Glutamatergic neuron (in vitro differentiated cells): ENCODE data around the gene ODF2L. TPM values are rescaled to one million over a fixed set of nuclear protein-coding genes. Genes with fewer than 3 reads are reported as not detected.

Source experiments
- DNase-seq: peaks from one replicate; pipeline ENCODE4 v3.0.0; 2022
- H3K27ac Mint-ChIP-seq: one replicate; pipeline ENCODE4 v1.8.0; 2020; ENCODE audit warnings: mild to moderate bottlenecking, mixed read lengths, inconsistent platforms; ENCODE audit not compliant: unreplicated experiment
- H3K27me3 Mint-ChIP-seq: one replicate; pipeline ENCODE4 v1.8.0; 2020; ENCODE audit warnings: mild to moderate bottlenecking, moderate library complexity, mixed read lengths, inconsistent platforms; ENCODE audit not compliant: unreplicated experiment
- H3K36me3 Mint-ChIP-seq: one replicate; pipeline ENCODE4 v1.8.0; 2020; ENCODE audit warnings: mild to moderate bottlenecking, mixed read lengths, inconsistent platforms; ENCODE audit not compliant: unreplicated experiment
- H3K4me1 Mint-ChIP-seq: one replicate; pipeline ENCODE4 v1.8.0; 2020; ENCODE audit warnings: mild to moderate bottlenecking, low read depth, mixed read lengths, inconsistent platforms; ENCODE audit not compliant: unreplicated experiment
- H3K4me3 Mint-ChIP-seq: one replicate; pipeline ENCODE4 v1.8.0; 2020; ENCODE audit warnings: mild to moderate bottlenecking, mixed read lengths, inconsistent platforms; ENCODE audit not compliant: unreplicated experiment
- H3K9me3 Mint-ChIP-seq: one replicate; pipeline ENCODE4 v1.8.0; 2020; ENCODE audit warnings: mild to moderate bottlenecking, moderate library complexity, mixed read lengths, inconsistent platforms; ENCODE audit not compliant: unreplicated experiment
- total RNA-seq: library from RNA; stranded (reverse); fragmentation: NEBNext Ultra II Directional; extraction: Animal tissue kit (Norgen Biotek cat#: 25700); gene quantifications from one replicate; pipeline ENCODE4 v1.2.1, GENCODE V29; 2021; ENCODE audit not compliant: unreplicated experiment
- TF ChIP-seq, protein P1 (sequence below): fragments of 200-600 bp; sonication (generic); IDR thresholded peaks from one replicate; pipeline ENCODE4 v1.5.0; 2021; ENCODE audit not compliant: partially characterized antibody, unreplicated experiment

Gene ODF2L
- total RNA-seq, 1 donor from 2014 or later = 61.1 TPM

- H3K27ac Mint-ChIP-seq = no peak overlapping the region
- no peaks in the 10 kb centered on the region for H3K27me3 Mint-ChIP-seq
- no peaks in the 10 kb centered on the region for H3K9me3 Mint-ChIP-seq
Measured at GRCh38 chr1:86388777-86389176, 7.3 kb downstream of the ODF2L start.

GRCh38 chr1:86387916-86388627, 8.1 kb downstream of the ODF2L start:
- H3K27ac Mint-ChIP-seq = no peak overlapping the region
- H3K36me3 Mint-ChIP-seq = no peaks in the 10 kb centered on the region
- TF ChIP-seq, protein P1, sequence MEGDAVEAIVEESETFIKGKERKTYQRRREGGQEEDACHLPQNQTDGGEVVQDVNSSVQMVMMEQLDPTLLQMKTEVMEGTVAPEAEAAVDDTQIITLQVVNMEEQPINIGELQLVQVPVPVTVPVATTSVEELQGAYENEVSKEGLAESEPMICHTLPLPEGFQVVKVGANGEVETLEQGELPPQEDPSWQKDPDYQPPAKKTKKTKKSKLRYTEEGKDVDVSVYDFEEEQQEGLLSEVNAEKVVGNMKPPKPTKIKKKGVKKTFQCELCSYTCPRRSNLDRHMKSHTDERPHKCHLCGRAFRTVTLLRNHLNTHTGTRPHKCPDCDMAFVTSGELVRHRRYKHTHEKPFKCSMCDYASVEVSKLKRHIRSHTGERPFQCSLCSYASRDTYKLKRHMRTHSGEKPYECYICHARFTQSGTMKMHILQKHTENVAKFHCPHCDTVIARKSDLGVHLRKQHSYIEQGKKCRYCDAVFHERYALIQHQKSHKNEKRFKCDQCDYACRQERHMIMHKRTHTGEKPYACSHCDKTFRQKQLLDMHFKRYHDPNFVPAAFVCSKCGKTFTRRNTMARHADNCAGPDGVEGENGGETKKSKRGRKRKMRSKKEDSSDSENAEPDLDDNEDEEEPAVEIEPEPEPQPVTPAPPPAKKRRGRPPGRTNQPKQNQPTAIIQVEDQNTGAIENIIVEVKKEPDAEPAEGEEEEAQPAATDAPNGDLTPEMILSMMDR = no peak
- H3K27me3 Mint-ChIP-seq = no peaks in the 10 kb centered on the region
- no peaks in the 10 kb centered on the region for H3K4me1 Mint-ChIP-seq
- no peak for DNase-seq
- no peak overlapping the region for H3K4me3 Mint-ChIP-seq
- H3K9me3 Mint-ChIP-seq = no peaks in the 10 kb centered on the region

More at GRCh38 chr1:86388777-86389176, 7.3 kb downstream of the ODF2L start:
- H3K4me1 Mint-ChIP-seq = no peaks in the 10 kb centered on the region
- H3K36me3 Mint-ChIP-seq = no peaks in the 10 kb centered on the region
- no peak overlapping the region for H3K4me3 Mint-ChIP-seq
- DNase-seq = no peak
- TF ChIP-seq, protein P1 = no peak

DNA sequence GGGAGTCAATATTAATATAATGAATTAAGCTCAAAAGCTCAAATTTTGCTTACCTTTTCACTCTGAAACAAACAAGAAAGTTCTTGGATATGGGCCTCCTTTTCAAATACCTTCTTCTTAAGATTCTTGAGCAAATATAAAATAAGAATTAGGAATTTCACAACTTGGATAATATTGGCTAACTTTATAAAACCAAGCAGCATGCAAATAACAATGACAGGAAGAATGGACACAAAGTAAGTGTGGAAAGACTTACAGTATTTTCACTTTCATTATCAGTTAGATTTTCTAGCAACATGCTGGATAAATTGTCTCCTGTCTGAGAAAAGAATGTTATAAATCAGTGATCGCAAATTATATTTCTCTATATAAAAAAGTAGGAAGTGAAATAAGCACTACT, 13.2 kb downstream of the ODF2L start:
- no peak overlapping the region for H3K4me3 Mint-ChIP-seq
- H3K4me1 Mint-ChIP-seq = no peaks in the 10 kb centered on the region
- no peak for DNase-seq
- peaks cover 7% of the 10 kb centered on the region for H3K36me3 Mint-ChIP-seq
- TF ChIP-seq, protein P1 = no peak
- no peak overlapping the region for H3K27ac Mint-ChIP-seq
- no peaks in the 10 kb centered on the region for H3K27me3 Mint-ChIP-seq
- peaks cover 2% of the 10 kb centered on the region for H3K9me3 Mint-ChIP-seq

DNA sequence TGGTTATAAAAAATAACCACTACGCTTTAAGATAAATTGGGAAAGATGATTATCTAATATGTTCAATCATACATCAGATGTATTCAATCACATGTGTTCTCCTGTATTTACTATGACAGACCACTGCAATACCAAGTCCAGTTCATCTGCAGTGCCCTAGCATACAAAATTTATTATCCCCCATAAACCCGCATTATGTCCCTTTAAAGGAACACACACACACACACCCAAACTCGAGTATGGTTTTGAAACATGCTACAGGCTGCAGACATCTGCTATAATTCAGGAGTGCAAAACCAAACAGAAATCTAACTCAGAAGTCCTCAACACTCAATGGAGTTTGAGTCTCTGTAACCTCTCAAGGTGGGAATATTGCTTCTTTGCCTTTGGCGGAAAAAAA, 14.9 kb downstream of the ODF2L start:
- Mint-ChIP-seq H3K9me3 (peaks cover 2% of the 10 kb centered on the region), H3K4me3 (no peak overlapping the region), H3K4me1 (no peaks in the 10 kb centered on the region), H3K27me3 (no peaks in the 10 kb centered on the region), H3K27ac (no peak overlapping the region), H3K36me3 (peaks cover 23% of the 10 kb centered on the region)
- no peak for DNase-seq
- TF ChIP-seq, protein P1 = no peak

DNA sequence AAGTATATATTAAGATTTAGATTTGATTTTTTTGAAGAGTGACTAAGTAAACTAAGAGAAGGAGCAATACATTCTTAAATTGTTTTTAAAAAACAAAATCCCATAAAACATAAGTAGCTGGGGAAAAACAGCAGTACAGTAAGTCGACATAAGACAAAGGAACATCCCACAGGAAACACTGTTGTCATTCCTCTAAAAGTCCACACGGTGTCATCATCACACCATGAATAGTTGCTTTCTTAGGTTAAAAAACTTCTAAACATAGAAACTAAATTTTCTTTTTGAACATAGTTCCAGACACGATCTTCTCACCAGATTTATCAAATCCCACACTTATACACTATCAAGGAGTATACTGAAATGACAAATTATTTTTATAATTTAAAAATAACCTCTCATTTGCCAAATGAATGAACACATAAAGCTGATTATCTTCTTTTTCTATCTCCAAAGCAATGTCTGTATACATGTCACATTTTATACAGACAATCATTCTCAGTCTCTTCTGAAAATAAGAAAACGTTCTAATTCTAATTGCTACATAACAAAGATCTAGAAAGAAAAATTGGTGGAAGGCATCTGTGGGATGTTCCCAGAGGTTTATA, 15.8 kb downstream of the ODF2L start:
- no peaks in the 10 kb centered on the region for H3K27me3 Mint-ChIP-seq
- H3K9me3 Mint-ChIP-seq = peaks cover 2% of the 10 kb centered on the region

More for the DNA sequence above, 15.8 kb downstream of the ODF2L start:
- TF ChIP-seq, protein P1 = peak; percentile 83
- peaks cover 24% of the 10 kb centered on the region for H3K36me3 Mint-ChIP-seq
- no peak for DNase-seq
- H3K27ac Mint-ChIP-seq = no peak overlapping the region
- no peaks in the 10 kb centered on the region for H3K4me1 Mint-ChIP-seq
- no peak overlapping the region for H3K4me3 Mint-ChIP-seq
